NCI-H524 treated with DMSO at 0.1 percent for 48 hours (cell line): ENCODE data around the gene CFAP210.
"Not testable (repeated sequence)": the region's sequence is repeated elsewhere in the genome, so short reads cannot be mapped to it uniquely, and the experiment has no call there.

Experiments
- DNase-seq: peaks from one replicate; lab custom pipeline; 2025; lab: John Stamatoyannopoulos, UW

Gene CFAP210

DNA sequence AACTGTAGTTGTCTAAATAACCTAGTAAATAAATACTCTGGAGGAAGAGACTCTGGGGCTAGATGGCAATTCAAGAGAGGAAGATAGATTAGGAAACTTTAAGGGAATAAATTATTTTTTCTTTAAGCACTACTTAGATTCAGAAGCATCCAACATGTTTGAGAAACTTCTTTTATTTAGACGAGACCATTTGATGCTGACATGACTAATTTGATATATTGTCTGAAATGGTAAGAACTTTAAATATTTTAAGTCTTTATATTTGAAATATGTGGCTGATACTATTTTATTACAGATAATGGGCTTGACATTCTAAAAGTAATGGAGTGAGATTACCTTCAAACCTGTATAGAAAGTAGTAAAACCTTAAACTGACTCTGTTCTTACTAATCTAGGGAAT is 73.7 kb downstream of the CFAP210 start:
- DNase-seq: no peak

DNA sequence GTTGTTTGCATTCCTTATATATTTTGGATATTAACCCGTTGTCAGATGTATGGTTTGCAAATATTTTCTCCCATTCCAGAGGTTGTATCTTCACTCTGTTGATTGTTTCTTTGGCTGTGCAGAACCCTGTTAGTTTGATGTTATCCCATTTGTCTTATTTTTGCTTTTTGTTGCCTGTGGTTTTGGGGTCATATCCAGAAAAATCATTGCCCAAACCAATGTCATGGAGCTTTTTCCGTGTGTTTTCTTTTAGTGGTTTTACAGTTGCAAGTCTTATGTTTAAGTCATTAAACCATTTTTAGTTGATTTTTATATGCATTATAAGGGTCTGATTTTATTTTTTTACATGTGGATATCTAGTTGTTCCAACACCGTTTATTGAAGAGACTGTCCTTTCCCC is 74.3 kb downstream of the CFAP210 start:
- DNase-seq: no peak

GRCh38 chr2:169615982-169616381 is 78.2 kb downstream of the CFAP210 start:
- DNase-seq: not testable (repeated sequence)

GRCh38 chr2:169613876-169614275 is 80.3 kb downstream of the CFAP210 start:
- DNase-seq: no peak

GRCh38 chr2:169609264-169609663 is 84.9 kb downstream of the CFAP210 start:
- DNase-seq: no peak

GRCh38 chr2:169599568-169599967 is 94.6 kb downstream of the CFAP210 start:
- no peak for DNase-seq

DNA sequence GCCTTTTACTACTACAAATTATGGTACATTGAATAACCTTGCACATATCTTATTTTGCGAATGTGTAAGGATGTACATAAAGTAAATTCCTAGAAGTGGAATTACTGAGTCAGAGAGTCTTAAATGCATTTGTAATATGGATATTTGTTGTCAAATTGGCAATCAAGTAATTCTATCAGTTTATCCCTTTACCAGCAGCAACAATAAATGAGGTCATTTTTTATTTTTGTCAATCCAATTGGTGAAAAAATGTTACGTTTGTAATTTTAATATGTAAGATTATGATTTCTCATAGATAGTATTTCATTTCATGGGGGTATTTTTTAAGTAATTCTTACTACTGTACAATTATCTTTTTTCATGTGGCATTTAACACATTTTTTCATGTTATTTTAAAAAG is 95.2 kb downstream of the CFAP210 start:
- DNase-seq: no peak

DNA sequence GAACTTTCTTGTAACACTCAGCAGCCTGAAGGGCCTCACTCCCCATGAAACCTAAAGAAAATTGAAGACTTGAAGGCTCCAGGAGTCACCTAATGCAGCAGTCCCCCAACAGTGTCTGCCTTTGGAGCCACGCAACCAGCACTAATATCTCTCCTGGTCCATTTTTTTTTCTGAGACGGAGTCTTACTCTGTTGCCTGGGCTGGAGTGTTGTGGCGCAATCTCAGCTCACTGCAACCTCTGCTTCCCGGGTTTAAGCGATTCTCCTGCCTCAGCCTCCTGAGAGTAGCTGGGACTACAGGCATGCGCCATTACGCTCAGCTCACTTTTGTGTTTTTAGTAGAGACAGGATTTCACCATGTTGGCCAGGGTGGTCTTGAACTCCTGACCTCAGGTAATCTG is 97.7 kb downstream of the CFAP210 start:
- DNase-seq: not testable (repeated sequence)
